Activated T-helper 1 cell treated with anti-CD3 and anti-CD28 coated beads, Interleukin-12 subunit alpha, Interleukin-12 subunit beta, Interleukin-2, Interleukin-4 antibody, amounts not matched to agents 30 ng/mL and 10 ng/mL and 1 ng/mL, durations not matched to agents 14 hours and 24 hours and 36 hours (primary cell): ENCODE data around the gene NLRP13. TPM values are rescaled to one million over a fixed set of nuclear protein-coding genes. Genes with fewer than 3 reads are reported as not detected.

Experiments used
- DNase-seq: peaks from one replicate; pipeline ENCODE4 v3.0.0; 2021; ENCODE audit warnings: low spot score
- H3K27ac Mint-ChIP-seq: one replicate; pipeline ENCODE4 v1.8.0; 2021; ENCODE audit warnings: mild to moderate bottlenecking, mixed read lengths
- H3K27me3 Mint-ChIP-seq: one replicate; pipeline ENCODE4 v1.8.0; 2022; ENCODE audit warnings: mild to moderate bottlenecking, moderate library complexity, mixed read lengths; ENCODE audit not compliant: insufficient read depth
- H3K36me3 Mint-ChIP-seq: one replicate; pipeline ENCODE4 v1.8.0; 2021; ENCODE audit warnings: low read depth, mixed read lengths
- H3K4me1 Mint-ChIP-seq: one replicate; pipeline ENCODE4 v1.8.0; 2021; ENCODE audit warnings: low read depth, mixed read lengths
- H3K4me3 Mint-ChIP-seq: one replicate; pipeline ENCODE4 v1.8.0; 2021; ENCODE audit warnings: mild to moderate bottlenecking, moderate library complexity, mixed read lengths
- H3K9me3 Mint-ChIP-seq: one replicate; pipeline ENCODE4 v1.8.0; 2021; ENCODE audit warnings: mixed read lengths
- intact Hi-C: fragments of 100-400 bp; cut with micrococcal nuclease; formaldehyde crosslinking; loops from one replicate; pipeline ENCODE4 v1.15.1; 2024
- total RNA-seq: library from RNA; stranded (reverse); gene quantifications from 2 replicates; pipeline ENCODE4 v1.2.3, GENCODE V29; 2022

NLRP13 gene
- total RNA-seq, 1 donor from 2014 or later = not detected

DNA sequence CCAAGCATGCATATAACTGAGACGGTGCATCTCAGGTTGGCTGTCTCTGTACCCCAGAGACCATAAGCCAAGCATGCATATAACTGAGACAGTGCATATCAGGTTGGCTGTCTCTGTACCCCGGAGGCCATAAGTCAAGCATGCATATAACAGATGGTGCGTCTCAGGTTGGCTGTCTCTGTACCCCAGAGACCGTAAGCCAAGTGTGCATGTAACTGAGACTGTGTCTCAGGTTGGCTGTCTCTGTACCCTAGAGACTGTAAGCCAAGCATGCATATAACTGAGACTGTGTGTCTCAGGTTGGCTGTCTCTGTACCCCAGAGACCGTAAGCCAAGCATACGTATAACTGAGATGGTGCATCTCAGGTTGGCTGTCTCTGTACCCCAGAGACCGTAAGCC is 65.0 kb downstream of the NLRP13 start:
- Mint-ChIP-seq H3K27ac (no peak overlapping the region), H3K27me3 (no peaks in the 10 kb centered on the region), H3K36me3 (no peaks in the 10 kb centered on the region), H3K4me3 (no peak overlapping the region), H3K9me3 (peaks cover 64% of the 10 kb centered on the region), H3K4me1 (no peaks in the 10 kb centered on the region)
- DNase-seq = no peak
- intact Hi-C loops = no loop called here

DNA sequence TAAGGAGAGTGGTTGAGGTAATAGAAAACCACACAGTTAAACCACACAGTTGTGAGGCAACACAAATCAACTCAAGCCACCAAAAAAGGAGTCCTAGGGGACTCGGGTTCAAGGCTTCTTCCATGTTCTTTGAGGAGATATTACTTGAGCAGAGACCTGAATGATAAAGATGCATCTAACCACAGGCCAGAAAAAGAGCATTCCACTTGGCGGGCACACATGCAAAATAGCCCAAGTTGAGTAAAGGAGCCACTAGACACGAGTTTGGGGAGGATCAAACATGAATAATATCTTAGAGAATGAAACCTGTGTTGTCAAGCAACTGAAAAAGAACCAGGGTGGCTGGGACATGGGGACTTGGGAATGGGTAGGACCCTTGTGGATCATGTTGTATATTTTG is 65.6 kb downstream of the NLRP13 start:
- no peaks in the 10 kb centered on the region for H3K36me3 Mint-ChIP-seq
- no peak overlapping the region for H3K27ac Mint-ChIP-seq
- H3K27me3 Mint-ChIP-seq = no peaks in the 10 kb centered on the region
- H3K4me3 Mint-ChIP-seq = no peak overlapping the region
- no peak for DNase-seq
- H3K9me3 Mint-ChIP-seq = peaks cover 70% of the 10 kb centered on the region
- intact Hi-C loops = no loop called here
- no peaks in the 10 kb centered on the region for H3K4me1 Mint-ChIP-seq

- Mint-ChIP-seq H3K27ac (no peak overlapping the region), H3K4me3 (no peak overlapping the region), H3K4me1 (no peaks in the 10 kb centered on the region), H3K9me3 (peaks cover 57% of the 10 kb centered on the region), H3K27me3 (no peaks in the 10 kb centered on the region), H3K36me3 (no peaks in the 10 kb centered on the region)
- DNase-seq = no peak
- intact Hi-C loops = no loop called here
Measured at GRCh38 chr19:55858969-55859368, 73.2 kb downstream of the NLRP13 start.

GRCh38 chr19:55858401-55858800 is 73.7 kb downstream of the NLRP13 start:
- Mint-ChIP-seq H3K27me3 (no peaks in the 10 kb centered on the region), H3K4me1 (no peaks in the 10 kb centered on the region)
- intact Hi-C loops = no loop called here

GRCh38 chr19:55857974-55858373 is 74.2 kb downstream of the NLRP13 start:
- peaks cover 56% of the 10 kb centered on the region for H3K9me3 Mint-ChIP-seq
- no peak overlapping the region for H3K4me3 Mint-ChIP-seq
- DNase-seq = no peak
- intact Hi-C loops = no loop called here
- H3K36me3 Mint-ChIP-seq = no peaks in the 10 kb centered on the region
- H3K27ac Mint-ChIP-seq = no peak overlapping the region
- no peaks in the 10 kb centered on the region for H3K4me1 Mint-ChIP-seq
- H3K27me3 Mint-ChIP-seq = no peaks in the 10 kb centered on the region

More at GRCh38 chr19:55858401-55858800, 73.7 kb downstream of the NLRP13 start:
- DNase-seq = no peak
- no peak overlapping the region for H3K27ac Mint-ChIP-seq
- peaks cover 57% of the 10 kb centered on the region for H3K9me3 Mint-ChIP-seq
- no peaks in the 10 kb centered on the region for H3K36me3 Mint-ChIP-seq
- H3K4me3 Mint-ChIP-seq = no peak overlapping the region

DNA sequence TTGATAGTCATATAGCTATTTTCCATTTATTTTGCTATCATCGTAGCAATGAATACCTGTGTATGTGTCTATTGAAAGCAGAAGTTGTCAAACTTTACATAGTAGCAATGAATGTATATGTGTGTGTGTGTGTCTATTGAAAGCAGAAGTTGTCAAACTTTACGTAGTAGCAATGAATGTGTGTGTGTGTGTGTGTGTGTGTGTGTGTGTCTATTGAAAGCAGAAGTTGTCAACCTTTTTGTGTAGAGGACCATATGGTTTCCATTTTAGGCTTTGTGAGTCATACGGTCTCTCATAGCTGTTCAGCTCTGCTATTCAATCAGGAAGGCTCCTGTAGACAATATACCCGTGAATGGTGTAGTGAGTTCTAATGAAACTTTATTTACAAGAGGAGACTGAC is 75.0 kb downstream of the NLRP13 start:
- Mint-ChIP-seq H3K9me3 (peaks cover 54% of the 10 kb centered on the region), H3K4me1 (no peaks in the 10 kb centered on the region), H3K27ac (no peak overlapping the region), H3K36me3 (no peaks in the 10 kb centered on the region), H3K4me3 (no peak overlapping the region), H3K27me3 (no peaks in the 10 kb centered on the region)
- DNase-seq = no peak
- intact Hi-C loops = no loop called here

DNA sequence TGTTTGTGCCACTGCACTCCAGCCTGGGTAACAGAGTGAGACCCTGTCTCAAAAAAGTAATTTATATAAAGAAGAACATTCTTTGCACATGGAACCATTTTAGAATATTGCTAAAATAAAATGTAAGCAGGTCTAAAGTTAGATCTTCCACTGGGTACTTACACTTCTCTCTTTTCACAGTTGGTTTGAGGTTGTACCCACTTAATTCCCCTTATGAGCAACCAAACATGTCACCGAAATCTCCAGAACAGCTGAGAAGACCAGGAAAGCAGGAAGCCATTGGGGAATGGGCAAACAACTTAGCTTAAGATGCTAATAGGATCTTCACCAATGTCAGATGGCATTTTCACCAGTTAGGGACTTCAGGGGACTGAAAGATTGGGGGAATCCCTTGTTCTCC is 77.0 kb downstream of the NLRP13 start:
- DNase-seq = no peak
- H3K27ac Mint-ChIP-seq = no peak overlapping the region
- H3K4me1 Mint-ChIP-seq = no peaks in the 10 kb centered on the region
- H3K9me3 Mint-ChIP-seq = peaks cover 49% of the 10 kb centered on the region
- H3K36me3 Mint-ChIP-seq = no peaks in the 10 kb centered on the region
- intact Hi-C loops = no loop called here
- H3K27me3 Mint-ChIP-seq = no peaks in the 10 kb centered on the region
- H3K4me3 Mint-ChIP-seq = no peak overlapping the region

Other genes starting within 250 kb of the NLRP13 start
- not detected in 2 replicates for gene NLRP9, start 193.9 kb downstream of the NLRP13 start, total RNA-seq
- gene RFPL4A, start 173.2 kb downstream of the NLRP13 start, total RNA-seq = not detected in 2 replicates
- not detected in 2 replicates for gene RFPL4AL1, start 163.2 kb downstream of the NLRP13 start, total RNA-seq
- not detected in 2 replicates for gene NLRP11, start 100.3 kb downstream of the NLRP13 start, total RNA-seq
- not detected in 2 replicates for gene NLRP4, start 95.8 kb downstream of the NLRP13 start, total RNA-seq
- not detected in 2 replicates for gene NLRP8, start 15.5 kb upstream of the NLRP13 start, total RNA-seq
- not detected in 2 replicates for gene NLRP5, start 54.4 kb upstream of the NLRP13 start, total RNA-seq
- 41.8 and 42.6 TPM in 2 replicates for gene ZNF787, start 189.0 kb upstream of the NLRP13 start, total RNA-seq
- 33.8 and 36.5 TPM in 2 replicates for gene ZNF444, start 209.0 kb upstream of the NLRP13 start, total RNA-seq
- gene GALP, start 243.7 kb upstream of the NLRP13 start, total RNA-seq = not detected in 2 replicates